ENCODE results near the gene MAST4. TPM values are rescaled to one million over a fixed set of nuclear protein-coding genes. Genes with fewer than 3 reads are reported as not detected.

The MAST4 gene
- total and polyA plus RNA-seq, 2 donors (not counting 1 experiment from before 2014, with no cell fraction given) = 2.5 to 57.1 TPM

- DNase-seq (no peak), ATAC-seq (ENCODE audit: low read depth) (no peak)
- Mint-ChIP-seq H3K27ac (no peak overlapping the region), H3K4me1 (peaks cover 8% of the 10 kb centered on the region), H3K4me3 (no peak overlapping the region), H3K27me3 (no peaks in the 10 kb centered on the region), H3K9me3 (ENCODE audit: insufficient read depth) (no peaks in the 10 kb centered on the region)
- Histone ChIP-seq H3K36me3 (replicated peaks in 1 of 2; ENCODE audit: control extremely low read depth in 1 of 2, control insufficient read depth in 1 of 2, extremely low read depth in 1 of 2, insufficient read depth in 2 of 2, low read length in 1 of 2) (peaks cover 0 to 2% of the 10 kb centered on the region in 2 experiments), H3K4me3 (ENCODE audit: control extremely low read depth in 1 of 5, extremely low read depth in 1 of 5, insufficient read depth in 1 of 5, low read depth in 2 of 5, low read length in 4 of 5) (no peak overlapping the region), H4K20me1 (ENCODE audit: control insufficient read depth, insufficient read depth, low read length, poor library complexity, severe bottlenecking) (no peaks in the 10 kb centered on the region), H3K9ac (ENCODE audit: low read length) (no peak overlapping the region), H2AFZ (ENCODE audit: insufficient read depth, low read depth, low read length, poor library complexity, severe bottlenecking) (no peak overlapping the region), H3K79me2 (ENCODE audit: control insufficient read depth, insufficient read depth, low read length) (no peaks in the 10 kb centered on the region), H3K4me1 (ENCODE audit: control insufficient read depth in 2 of 2, insufficient read depth in 2 of 2, low read length in 2 of 2) (no peaks in the 10 kb centered on the region), H3K27ac (ENCODE audit: low read length in 2 of 2) (no peak overlapping the region), H3K9me3 (ENCODE audit: control extremely low read depth in 1 of 3, control insufficient read depth in 2 of 3, insufficient read depth in 1 of 3, low read length in 2 of 3) (no peaks in the 10 kb centered on the region), H3K4me2 (replicated peaks; ENCODE audit: low read depth, low read length, poor library complexity, severe bottlenecking) (no peak overlapping the region), H3K27me3 (replicated peaks in 1 of 4; ENCODE audit: control extremely low read depth in 1 of 4, control insufficient read depth in 3 of 4, insufficient read depth in 4 of 4, low read length in 3 of 4) (no peaks in the 10 kb centered on the region)
- WGBS (ENCODE audit: insufficient coverage) = 100% methylated on average over 2 of the region's 2 CpGs
- ChIA-PET CTCF (no interaction called here), POLR2A (no interaction called here)
- intact Hi-C loops (cut with micrococcal nuclease) = no loop called here
- TF ChIP-seq EZH2 (IDR thresholded peaks at IDR 0.05; ENCODE audit: borderline replicate concordance, insufficient read depth, low read depth, low read length, poor library complexity, severe bottlenecking) (no peak), CTCF (IDR thresholded peaks at IDR 0.05) (no peak)
These were observed 533.6 kb downstream of the MAST4 start for GRCh38 chr5:67129768-67130167.

GRCh38 chr5:67133217-67133616 is 537.0 kb downstream of the MAST4 start:
- Histone ChIP-seq H3K79me2 (ENCODE audit: control insufficient read depth, insufficient read depth, low read length) (no peaks in the 10 kb centered on the region), H3K27ac (ENCODE audit: low read length in 2 of 2) (no peak overlapping the region), H3K36me3 (replicated peaks in 1 of 2; ENCODE audit: control extremely low read depth in 1 of 2, control insufficient read depth in 1 of 2, extremely low read depth in 1 of 2, insufficient read depth in 2 of 2, low read length in 1 of 2) (peaks cover 0 to 2% of the 10 kb centered on the region in 2 experiments), H3K9me3 (ENCODE audit: control extremely low read depth in 1 of 3, control insufficient read depth in 2 of 3, insufficient read depth in 1 of 3, low read length in 2 of 3) (no peaks in the 10 kb centered on the region), H3K4me3 (ENCODE audit: control extremely low read depth in 1 of 5, extremely low read depth in 1 of 5, insufficient read depth in 1 of 5, low read depth in 2 of 5, low read length in 4 of 5) (no peak overlapping the region), H3K4me1 (ENCODE audit: control insufficient read depth in 2 of 2, insufficient read depth in 2 of 2, low read length in 2 of 2) (no peaks in the 10 kb centered on the region), H3K4me2 (replicated peaks; ENCODE audit: low read depth, low read length, poor library complexity, severe bottlenecking) (no peak overlapping the region), H4K20me1 (ENCODE audit: control insufficient read depth, insufficient read depth, low read length, poor library complexity, severe bottlenecking) (no peaks in the 10 kb centered on the region), H3K27me3 (replicated peaks in 1 of 4; ENCODE audit: control extremely low read depth in 1 of 4, control insufficient read depth in 3 of 4, insufficient read depth in 4 of 4, low read length in 3 of 4) (no peaks in the 10 kb centered on the region), H3K9ac (ENCODE audit: low read length) (no peak overlapping the region), H2AFZ (ENCODE audit: insufficient read depth, low read depth, low read length, poor library complexity, severe bottlenecking) (no peak overlapping the region)
- Mint-ChIP-seq H3K27me3 (no peaks in the 10 kb centered on the region), H3K4me3 (no peak overlapping the region), H3K27ac (no peak overlapping the region), H3K9me3 (ENCODE audit: insufficient read depth) (no peaks in the 10 kb centered on the region), H3K4me1 (no peaks in the 10 kb centered on the region)
- CTCF ChIA-PET = no interaction called here
- intact Hi-C loops (cut with micrococcal nuclease) = no loop called here
- POLR2A ChIA-PET = no interaction called here
- ATAC-seq (ENCODE audit: low read depth) (no peak), DNase-seq (no peak)
- 44% methylated on average over 2 of the region's 2 CpGs for WGBS (ENCODE audit: insufficient coverage)
- TF ChIP-seq CTCF (IDR thresholded peaks at IDR 0.05) = no peak

All from B cell (primary cell).